ENCODE results near the gene SPINK14.

The SPINK14 gene

DNA sequence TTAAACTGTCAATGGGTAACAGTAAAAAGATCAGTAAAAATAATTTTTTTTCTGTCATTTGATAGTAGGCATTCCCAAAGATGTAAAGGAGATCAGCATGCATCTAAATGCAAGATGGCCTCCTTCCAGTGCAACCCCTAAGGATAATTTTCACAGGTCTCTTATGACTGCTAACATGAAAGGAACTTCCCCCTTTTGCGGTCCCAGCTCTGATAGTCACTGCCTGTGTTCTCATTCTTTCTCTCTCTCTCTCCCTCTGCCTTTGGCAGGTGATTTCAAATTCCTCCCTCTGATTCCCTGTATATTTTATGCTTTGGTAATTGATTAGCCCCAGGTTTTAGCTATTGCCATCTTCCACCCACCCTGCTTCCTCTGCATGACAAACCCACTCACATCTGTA, 8.9 kb downstream of the SPINK14 start:
- H2BK15ac ChIP-seq (replicated peaks; ENCODE audit: low read depth), result no peak overlapping the region
- H3K79me1 ChIP-seq (ENCODE audit: low read length), result no peaks in the 10 kb centered on the region
- no peaks in the 10 kb centered on the region for H3K4me1 ChIP-seq (ENCODE audit: control insufficient read depth, low read depth, low read length)
- H2BK5ac ChIP-seq (ENCODE audit: low read length), result no peak overlapping the region
- no peak overlapping the region for H4K8ac ChIP-seq (ENCODE audit: low read depth, low read length)
- no peak overlapping the region for H3K4ac ChIP-seq (ENCODE audit: low read depth, low read length)
- H3K36me3 ChIP-seq (ENCODE audit: control insufficient read depth, insufficient read depth, low read length), result no peaks in the 10 kb centered on the region
- H3K27ac ChIP-seq (ENCODE audit: low read depth, low read length), result no peak overlapping the region
- no CpG with 5 or more reads among the region's 1 CpG for WGBS (ENCODE audit: extremely low coverage, insufficient coverage, low lambda C conversion rate)
- H3K9ac ChIP-seq (ENCODE audit: low read length), result no peak overlapping the region
- no peaks in the 10 kb centered on the region for H3K79me2 ChIP-seq (ENCODE audit: control insufficient read depth, insufficient read depth, low read length)
- no peak overlapping the region for H3K56ac ChIP-seq (ENCODE audit: low read length)
- H3K4me2 ChIP-seq (ENCODE audit: low read length), result no peak overlapping the region
- no peak overlapping the region for H2BK120ac ChIP-seq (ENCODE audit: low read depth, low read length)
- no peak overlapping the region for H3K18ac ChIP-seq (ENCODE audit: low read length)
- no peak overlapping the region for H3K4me3 ChIP-seq (ENCODE audit: low read length)
- no peak for DNase-seq
- no peak overlapping the region for H3K23ac ChIP-seq (ENCODE audit: low read length)
- no peak overlapping the region for H2AK5ac ChIP-seq (ENCODE audit: low read length)
- H4K5ac ChIP-seq (ENCODE audit: low read length), result no peak overlapping the region
- no peaks in the 10 kb centered on the region for H3K27me3 ChIP-seq (ENCODE audit: insufficient read depth, low read length, poor library complexity)

DNA sequence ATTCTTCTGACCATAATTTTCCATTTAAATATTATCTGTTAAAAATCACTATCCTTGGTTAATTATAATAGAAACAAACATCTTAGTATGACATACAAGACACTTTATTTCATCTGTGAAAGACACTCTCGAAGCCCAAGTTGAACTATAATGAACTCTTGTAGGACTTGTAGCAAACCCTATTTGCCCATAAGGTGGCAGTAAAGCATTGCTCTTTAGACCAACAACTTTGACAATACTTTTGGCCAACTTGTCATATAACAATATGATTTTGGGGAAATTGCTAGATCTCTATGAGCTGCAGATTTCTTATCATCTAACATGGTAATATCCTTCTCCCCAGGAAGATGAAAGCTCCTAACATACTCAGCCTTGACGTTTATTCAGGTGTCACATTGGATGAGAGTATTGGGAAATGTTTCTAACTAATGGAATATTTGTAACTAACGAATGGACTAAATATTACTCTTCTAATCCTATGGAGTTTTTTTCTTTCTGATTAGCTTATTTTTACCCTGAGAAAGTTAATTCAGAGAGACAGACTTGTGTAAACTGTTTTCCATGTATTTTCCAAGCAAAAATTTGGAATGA, 11.0 kb downstream of the SPINK14 start:
- H2BK15ac ChIP-seq (replicated peaks; ENCODE audit: low read depth), result no peak overlapping the region
- no peak overlapping the region for H3K23ac ChIP-seq (ENCODE audit: low read length)
- peak; percentile 69 for DNase-seq
- H3K4me2 ChIP-seq (ENCODE audit: low read length), result no peak overlapping the region
- no peaks in the 10 kb centered on the region for H3K4me1 ChIP-seq (ENCODE audit: control insufficient read depth, low read depth, low read length)
- H2AK5ac ChIP-seq (ENCODE audit: low read length), result no peak overlapping the region
- no peak overlapping the region for H4K5ac ChIP-seq (ENCODE audit: low read length)
- H2BK5ac ChIP-seq (ENCODE audit: low read length), result no peak overlapping the region
- no peak overlapping the region for H3K18ac ChIP-seq (ENCODE audit: low read length)
- H3K4ac ChIP-seq (ENCODE audit: low read depth, low read length), result no peak overlapping the region
- no peak overlapping the region for H3K56ac ChIP-seq (ENCODE audit: low read length)
- H3K27me3 ChIP-seq (ENCODE audit: insufficient read depth, low read length, poor library complexity), result no peaks in the 10 kb centered on the region
- H2BK120ac ChIP-seq (ENCODE audit: low read depth, low read length), result no peak overlapping the region
- H3K27ac ChIP-seq (ENCODE audit: low read depth, low read length), result no peak overlapping the region
- no peaks in the 10 kb centered on the region for H3K79me1 ChIP-seq (ENCODE audit: low read length)
- H3K9ac ChIP-seq (ENCODE audit: low read length), result no peak overlapping the region
- H3K36me3 ChIP-seq (ENCODE audit: control insufficient read depth, insufficient read depth, low read length), result no peaks in the 10 kb centered on the region
- H4K8ac ChIP-seq (ENCODE audit: low read depth, low read length), result no peak overlapping the region
- no CpG with 5 or more reads among the region's 3 CpGs for WGBS (ENCODE audit: extremely low coverage, insufficient coverage, low lambda C conversion rate)
- no peak overlapping the region for H3K4me3 ChIP-seq (ENCODE audit: low read length)
- H3K79me2 ChIP-seq (ENCODE audit: control insufficient read depth, insufficient read depth, low read length), result no peaks in the 10 kb centered on the region

DNA sequence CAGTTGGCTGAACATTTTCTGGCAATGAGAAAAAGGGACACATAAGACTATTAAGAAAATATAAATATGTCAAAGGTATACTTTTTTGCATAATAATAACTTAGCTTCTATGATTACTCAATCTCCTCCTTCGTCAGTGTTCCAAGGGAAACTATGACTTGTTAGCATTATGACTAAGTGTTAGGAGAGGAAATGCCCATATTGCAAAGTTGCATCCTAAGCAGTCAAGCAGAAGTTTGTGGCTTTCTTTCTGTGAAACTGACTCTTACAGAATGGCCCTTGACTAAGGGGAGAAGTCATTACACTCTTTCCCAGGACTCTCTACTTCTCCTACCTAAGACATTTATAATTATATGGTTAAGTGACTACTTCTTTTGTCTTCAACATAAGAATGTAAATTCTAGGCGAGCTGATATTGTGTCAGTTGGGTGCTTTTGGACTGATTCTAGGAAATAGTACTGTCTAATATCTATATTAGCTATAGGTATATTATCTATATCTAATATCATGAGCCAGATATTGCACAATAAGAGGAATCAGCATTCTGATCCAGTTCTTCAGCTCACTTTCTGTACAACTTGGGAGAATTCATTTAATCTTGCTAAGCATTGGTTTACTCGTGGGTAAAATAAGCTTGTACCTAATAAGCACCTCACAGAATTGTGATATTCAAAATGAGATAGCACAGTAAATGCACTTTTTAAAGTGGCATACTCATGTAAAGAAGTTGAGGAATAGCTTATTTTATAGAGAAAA, 18.1 kb downstream of the SPINK14 start:
- Histone ChIP-seq H3K4ac (ENCODE audit: low read depth, low read length) (no peak overlapping the region), H3K4me1 (ENCODE audit: control insufficient read depth, low read depth, low read length) (no peaks in the 10 kb centered on the region), H3K4me2 (ENCODE audit: low read length) (no peak overlapping the region), H2BK5ac (ENCODE audit: low read length) (no peak overlapping the region), H4K8ac (ENCODE audit: low read depth, low read length) (no peak overlapping the region), H3K27ac (ENCODE audit: low read depth, low read length) (no peak overlapping the region), H2AK5ac (ENCODE audit: low read length) (no peak overlapping the region), H3K18ac (ENCODE audit: low read length) (no peak overlapping the region), H2BK120ac (ENCODE audit: low read depth, low read length) (no peak overlapping the region), H3K79me1 (ENCODE audit: low read length) (no peaks in the 10 kb centered on the region), H3K23ac (ENCODE audit: low read length) (no peak overlapping the region), H3K9ac (ENCODE audit: low read length) (no peak overlapping the region), H3K27me3 (ENCODE audit: insufficient read depth, low read length, poor library complexity) (no peaks in the 10 kb centered on the region), H3K36me3 (ENCODE audit: control insufficient read depth, insufficient read depth, low read length) (no peaks in the 10 kb centered on the region), H3K56ac (ENCODE audit: low read length) (no peak overlapping the region), H3K79me2 (ENCODE audit: control insufficient read depth, insufficient read depth, low read length) (no peaks in the 10 kb centered on the region), H4K5ac (ENCODE audit: low read length) (no peak overlapping the region), H3K4me3 (ENCODE audit: low read length) (no peak overlapping the region), H2BK15ac (replicated peaks; ENCODE audit: low read depth) (no peak overlapping the region)
- WGBS (ENCODE audit: extremely low coverage, insufficient coverage, low lambda C conversion rate), result no CpG with 5 or more reads among the region's 3 CpGs
- DNase-seq, result no peak

DNA sequence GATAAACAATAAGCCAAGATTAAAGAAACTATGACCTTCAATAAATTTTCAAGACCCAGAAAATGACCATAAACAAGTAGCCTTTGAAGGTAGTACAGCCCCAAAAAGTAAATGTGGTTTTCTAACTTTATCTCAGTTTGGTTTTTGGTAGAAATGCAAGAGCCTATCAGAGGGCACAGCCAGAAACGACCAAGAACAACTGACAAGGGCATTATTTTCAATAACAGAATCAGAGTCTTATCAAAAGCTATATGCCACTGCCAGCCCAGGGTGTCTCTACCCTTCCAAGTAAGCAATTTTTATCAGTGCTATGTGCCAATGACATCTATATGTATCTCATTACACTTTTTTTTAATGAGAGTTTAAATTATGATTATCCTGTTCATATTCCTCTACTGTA, 22.7 kb downstream of the SPINK14 start:
- H2BK15ac ChIP-seq (replicated peaks; ENCODE audit: low read depth), result no peak overlapping the region
- no peak overlapping the region for H4K8ac ChIP-seq (ENCODE audit: low read depth, low read length)
- no peaks in the 10 kb centered on the region for H3K4me1 ChIP-seq (ENCODE audit: control insufficient read depth, low read depth, low read length)
- H2BK120ac ChIP-seq (ENCODE audit: low read depth, low read length), result no peak overlapping the region
- no CpG with 5 or more reads among the region's 1 CpG for WGBS (ENCODE audit: extremely low coverage, insufficient coverage, low lambda C conversion rate)
- no peak overlapping the region for H3K18ac ChIP-seq (ENCODE audit: low read length)
- no peak overlapping the region for H3K4me2 ChIP-seq (ENCODE audit: low read length)
- no peak overlapping the region for H2AK5ac ChIP-seq (ENCODE audit: low read length)
- no peak overlapping the region for H3K27ac ChIP-seq (ENCODE audit: low read depth, low read length)
- H3K79me2 ChIP-seq (ENCODE audit: control insufficient read depth, insufficient read depth, low read length), result no peaks in the 10 kb centered on the region
- DNase-seq, result no peak
- H3K27me3 ChIP-seq (ENCODE audit: insufficient read depth, low read length, poor library complexity), result no peaks in the 10 kb centered on the region
- H3K36me3 ChIP-seq (ENCODE audit: control insufficient read depth, insufficient read depth, low read length), result no peaks in the 10 kb centered on the region
- H4K5ac ChIP-seq (ENCODE audit: low read length), result no peak overlapping the region
- H3K56ac ChIP-seq (ENCODE audit: low read length), result no peak overlapping the region
- H3K9ac ChIP-seq (ENCODE audit: low read length), result no peak overlapping the region
- no peak overlapping the region for H3K4ac ChIP-seq (ENCODE audit: low read depth, low read length)
- H3K79me1 ChIP-seq (ENCODE audit: low read length), result no peaks in the 10 kb centered on the region
- H3K4me3 ChIP-seq (ENCODE audit: low read length), result no peak overlapping the region
- H3K23ac ChIP-seq (ENCODE audit: low read length), result no peak overlapping the region
- H2BK5ac ChIP-seq (ENCODE audit: low read length), result no peak overlapping the region

DNA sequence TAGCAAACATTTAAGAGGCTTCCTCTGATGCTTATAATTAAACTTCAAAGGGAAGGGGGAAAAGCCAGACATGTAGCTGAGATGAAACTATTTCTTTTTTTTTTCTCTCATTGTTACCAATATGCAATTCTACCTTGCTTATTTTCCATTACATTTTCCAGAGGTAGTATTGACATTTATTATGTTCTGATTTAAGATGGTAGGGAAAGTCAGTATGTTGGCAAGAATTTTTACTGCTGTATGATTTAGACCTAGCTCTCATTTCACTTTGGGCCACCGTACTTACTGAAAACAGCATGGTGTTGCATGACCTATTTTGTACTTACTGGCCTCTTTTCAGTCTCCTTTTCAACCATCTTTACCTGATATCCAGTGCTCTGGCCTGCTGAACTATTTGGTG, 24.9 kb downstream of the SPINK14 start:
- no peak overlapping the region for H3K27ac ChIP-seq (ENCODE audit: low read depth, low read length)
- H3K79me2 ChIP-seq (ENCODE audit: control insufficient read depth, insufficient read depth, low read length), result no peaks in the 10 kb centered on the region
- H3K56ac ChIP-seq (ENCODE audit: low read length), result no peak overlapping the region
- H3K23ac ChIP-seq (ENCODE audit: low read length), result no peak overlapping the region
- no peaks in the 10 kb centered on the region for H3K4me1 ChIP-seq (ENCODE audit: control insufficient read depth, low read depth, low read length)
- H3K27me3 ChIP-seq (ENCODE audit: insufficient read depth, low read length, poor library complexity), result no peaks in the 10 kb centered on the region
- H3K18ac ChIP-seq (ENCODE audit: low read length), result no peak overlapping the region
- no CpG with 5 or more reads among the region's 1 CpG for WGBS (ENCODE audit: extremely low coverage, insufficient coverage, low lambda C conversion rate)
- H3K4ac ChIP-seq (ENCODE audit: low read depth, low read length), result no peak overlapping the region
- H4K8ac ChIP-seq (ENCODE audit: low read depth, low read length), result no peak overlapping the region
- no peak overlapping the region for H4K5ac ChIP-seq (ENCODE audit: low read length)
- H2AK5ac ChIP-seq (ENCODE audit: low read length), result no peak overlapping the region
- no peaks in the 10 kb centered on the region for H3K79me1 ChIP-seq (ENCODE audit: low read length)
- no peaks in the 10 kb centered on the region for H3K36me3 ChIP-seq (ENCODE audit: control insufficient read depth, insufficient read depth, low read length)
- H3K4me3 ChIP-seq (ENCODE audit: low read length), result no peak overlapping the region
- no peak for DNase-seq
- no peak overlapping the region for H2BK5ac ChIP-seq (ENCODE audit: low read length)
- H3K4me2 ChIP-seq (ENCODE audit: low read length), result no peak overlapping the region
- H3K9ac ChIP-seq (ENCODE audit: low read length), result no peak overlapping the region
- no peak overlapping the region for H2BK120ac ChIP-seq (ENCODE audit: low read depth, low read length)
- no peak overlapping the region for H2BK15ac ChIP-seq (replicated peaks; ENCODE audit: low read depth)

DNA sequence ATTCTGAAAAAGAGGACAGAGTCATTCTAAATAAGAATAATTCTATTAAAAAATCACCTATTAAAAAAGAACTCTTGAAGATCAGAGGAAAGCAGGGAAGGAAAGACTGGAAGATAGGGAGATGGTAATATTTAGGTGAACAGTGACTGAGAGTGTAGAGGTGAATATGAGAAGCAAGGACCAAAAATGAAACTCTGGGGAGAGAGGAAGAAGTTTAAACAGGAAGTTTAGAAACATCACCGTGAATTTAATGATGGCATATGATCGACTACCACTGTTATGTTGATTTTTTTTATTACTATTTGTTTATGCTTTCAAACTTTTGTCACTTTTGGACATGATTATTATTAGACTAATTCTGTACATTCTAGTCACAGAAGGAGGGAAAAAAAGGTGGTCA, 32.8 kb downstream of the SPINK14 start:
- no peak overlapping the region for H3K4me3 ChIP-seq (ENCODE audit: low read length)
- H2BK120ac ChIP-seq (ENCODE audit: low read depth, low read length), result no peak overlapping the region
- no peaks in the 10 kb centered on the region for H3K4me1 ChIP-seq (ENCODE audit: control insufficient read depth, low read depth, low read length)
- H3K79me1 ChIP-seq (ENCODE audit: low read length), result no peaks in the 10 kb centered on the region
- no peaks in the 10 kb centered on the region for H3K36me3 ChIP-seq (ENCODE audit: control insufficient read depth, insufficient read depth, low read length)
- no peak overlapping the region for H2BK5ac ChIP-seq (ENCODE audit: low read length)
- H4K8ac ChIP-seq (ENCODE audit: low read depth, low read length), result no peak overlapping the region
- DNase-seq, result no peak
- H3K27ac ChIP-seq (ENCODE audit: low read depth, low read length), result no peak overlapping the region
- no peak overlapping the region for H3K23ac ChIP-seq (ENCODE audit: low read length)
- H3K9ac ChIP-seq (ENCODE audit: low read length), result no peak overlapping the region
- H3K27me3 ChIP-seq (ENCODE audit: insufficient read depth, low read length, poor library complexity), result no peaks in the 10 kb centered on the region
- no peak overlapping the region for H2BK15ac ChIP-seq (replicated peaks; ENCODE audit: low read depth)
- no peak overlapping the region for H3K56ac ChIP-seq (ENCODE audit: low read length)
- no CpG with 5 or more reads among the region's 2 CpGs for WGBS (ENCODE audit: extremely low coverage, insufficient coverage, low lambda C conversion rate)
- H4K5ac ChIP-seq (ENCODE audit: low read length), result no peak overlapping the region
- H3K4ac ChIP-seq (ENCODE audit: low read depth, low read length), result no peak overlapping the region
- H3K4me2 ChIP-seq (ENCODE audit: low read length), result no peak overlapping the region
- H2AK5ac ChIP-seq (ENCODE audit: low read length), result no peak overlapping the region
- H3K18ac ChIP-seq (ENCODE audit: low read length), result no peak overlapping the region
- no peaks in the 10 kb centered on the region for H3K79me2 ChIP-seq (ENCODE audit: control insufficient read depth, insufficient read depth, low read length)

Data from mesendoderm (in vitro differentiated cells).